IPS-18a (cell line): ENCODE data around the gene FBXO27.
"Not testable (repeated sequence)": the region's sequence is repeated elsewhere in the genome, so short reads cannot be mapped to it uniquely, and the experiment has no call there.

Experiments used
- H3K27ac ChIP-seq: one replicate; pipeline ENCODE4 v1.5.1; 2013; ENCODE audit warnings: low read length
- H3K27me3 ChIP-seq: one replicate; pipeline ENCODE4 v1.6.1; 2013; ENCODE audit warnings: mild to moderate bottlenecking, low read length; ENCODE audit not compliant: control insufficient read depth, insufficient read depth
- H3K36me3 ChIP-seq: one replicate; pipeline ENCODE4 v1.6.1; 2013; ENCODE audit warnings: low read depth, low read length; ENCODE audit not compliant: control insufficient read depth
- H3K4me1 ChIP-seq: one replicate; pipeline ENCODE4 v1.6.1; 2013; ENCODE audit warnings: low read depth, low read length; ENCODE audit not compliant: control insufficient read depth
- H3K4me3 ChIP-seq: one replicate; pipeline ENCODE4 v1.5.1; 2013; ENCODE audit warnings: low read length
- H3K9ac ChIP-seq: one replicate; pipeline ENCODE4 v1.6.1; 2013; ENCODE audit warnings: mild to moderate bottlenecking, low read length, moderate library complexity
- H3K9me3 ChIP-seq: one replicate; pipeline ENCODE4 v1.6.1; 2013; ENCODE audit warnings: low read depth, low read length; ENCODE audit not compliant: control insufficient read depth

FBXO27 gene, protein sequence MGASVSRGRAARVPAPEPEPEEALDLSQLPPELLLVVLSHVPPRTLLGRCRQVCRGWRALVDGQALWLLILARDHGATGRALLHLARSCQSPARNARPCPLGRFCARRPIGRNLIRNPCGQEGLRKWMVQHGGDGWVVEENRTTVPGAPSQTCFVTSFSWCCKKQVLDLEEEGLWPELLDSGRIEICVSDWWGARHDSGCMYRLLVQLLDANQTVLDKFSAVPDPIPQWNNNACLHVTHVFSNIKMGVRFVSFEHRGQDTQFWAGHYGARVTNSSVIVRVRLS

DNA sequence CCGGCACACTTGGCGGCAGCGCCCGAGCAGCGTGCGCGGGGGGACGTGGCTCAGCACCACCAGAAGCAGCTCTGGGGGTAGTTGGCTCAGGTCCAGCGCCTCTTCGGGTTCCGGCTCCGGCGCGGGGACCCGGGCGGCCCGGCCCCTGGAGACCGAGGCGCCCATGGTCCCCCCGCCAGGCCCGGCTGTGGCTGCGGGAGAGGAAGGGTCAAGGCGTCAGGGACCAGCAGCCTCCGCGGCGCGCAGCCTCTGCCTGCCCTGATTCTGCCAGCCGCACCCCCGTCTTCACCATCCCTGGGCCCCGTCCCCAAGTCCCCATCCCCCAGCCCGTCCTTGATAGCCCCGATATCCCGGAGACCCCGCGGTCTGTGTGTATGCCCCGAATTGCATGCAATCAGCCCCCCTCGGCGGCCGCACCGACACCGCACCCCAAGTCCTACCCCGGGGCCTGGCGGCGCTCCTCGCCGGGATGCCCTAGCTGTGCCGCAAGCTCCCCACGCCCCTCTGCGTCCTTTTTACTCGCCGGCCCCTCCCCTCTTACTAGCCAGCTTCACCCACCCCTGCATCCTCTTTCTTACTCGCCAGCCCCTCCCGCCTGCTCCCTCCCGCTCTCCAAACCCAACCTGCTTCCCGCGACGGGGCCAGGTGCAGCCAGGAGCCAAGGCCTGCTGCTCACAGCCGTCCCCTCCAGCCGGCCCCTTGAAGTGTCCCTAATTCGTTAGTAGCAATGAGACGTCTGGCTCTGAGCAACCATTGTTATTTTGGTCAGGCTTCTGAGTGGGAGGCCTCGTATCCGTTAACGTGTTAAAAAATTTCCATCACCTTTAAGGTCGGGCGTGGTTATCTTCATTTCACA, at the start of gene FBXO27:
FBXO27 (minus strand) TSS at position 487 of the 856 bp plus-strand sequence; CDS start at position 165, 322 bp downstream.
- H3K36me3 ChIP-seq = peaks cover 6% of the 10 kb centered on the region
- peak within 1 kb of the TSS; percentile 71 for H3K4me3 ChIP-seq
- H3K9ac ChIP-seq = peak within 1 kb of the TSS; percentile 22
- peaks cover 9% of the 10 kb centered on the region for H3K4me1 ChIP-seq
- no peak within 1 kb of the TSS for H3K27ac ChIP-seq
- H3K9me3 ChIP-seq = no peaks in the 10 kb centered on the region
- H3K27me3 ChIP-seq = no peaks in the 10 kb centered on the region

GRCh38 chr19:39080431-39080830, 48.1 kb upstream of the FBXO27 start:
- H3K27me3 ChIP-seq = peaks cover 33% of the 10 kb centered on the region
- peaks cover 8% of the 10 kb centered on the region for H3K4me1 ChIP-seq
- H3K36me3 ChIP-seq = no peaks in the 10 kb centered on the region
- H3K9ac ChIP-seq = no peak overlapping the region
- no peak overlapping the region for H3K4me3 ChIP-seq
- no peaks in the 10 kb centered on the region for H3K9me3 ChIP-seq
- H3K27ac ChIP-seq = no peak overlapping the region

GRCh38 chr19:39078436-39079200, 46.3 kb upstream of the FBXO27 start:
- Histone ChIP-seq H3K4me1 (peaks cover 8% of the 10 kb centered on the region), H3K27ac (no peak overlapping the region), H3K36me3 (no peaks in the 10 kb centered on the region), H3K9me3 (no peaks in the 10 kb centered on the region), H3K27me3 (peaks cover 16% of the 10 kb centered on the region), H3K4me3 (no peak overlapping the region), H3K9ac (no peak overlapping the region)

DNA sequence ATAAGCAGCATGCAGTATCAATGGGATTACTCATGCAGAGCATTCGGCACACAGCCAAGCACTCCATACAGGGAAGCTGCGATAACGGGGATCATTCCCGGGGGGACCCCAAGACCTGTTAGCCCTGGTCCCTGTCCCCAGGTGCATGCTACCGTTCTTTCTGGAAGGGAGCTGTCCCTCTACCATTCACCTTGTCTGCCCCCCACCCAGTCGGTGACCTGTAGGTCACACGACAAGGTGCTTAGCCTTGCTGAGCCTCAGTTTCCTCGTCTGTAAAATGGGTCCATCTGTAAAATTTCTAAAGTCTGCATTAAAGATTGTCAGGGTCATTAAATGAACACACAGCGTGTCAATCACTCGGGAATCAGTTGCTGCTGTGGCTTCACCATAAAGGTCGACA, 45.0 kb upstream of the FBXO27 start:
- Histone ChIP-seq H3K4me1 (no peaks in the 10 kb centered on the region), H3K27me3 (peaks cover 3% of the 10 kb centered on the region), H3K36me3 (no peaks in the 10 kb centered on the region), H3K4me3 (no peak overlapping the region), H3K27ac (no peak overlapping the region), H3K9me3 (no peaks in the 10 kb centered on the region), H3K9ac (no peak overlapping the region)

DNA sequence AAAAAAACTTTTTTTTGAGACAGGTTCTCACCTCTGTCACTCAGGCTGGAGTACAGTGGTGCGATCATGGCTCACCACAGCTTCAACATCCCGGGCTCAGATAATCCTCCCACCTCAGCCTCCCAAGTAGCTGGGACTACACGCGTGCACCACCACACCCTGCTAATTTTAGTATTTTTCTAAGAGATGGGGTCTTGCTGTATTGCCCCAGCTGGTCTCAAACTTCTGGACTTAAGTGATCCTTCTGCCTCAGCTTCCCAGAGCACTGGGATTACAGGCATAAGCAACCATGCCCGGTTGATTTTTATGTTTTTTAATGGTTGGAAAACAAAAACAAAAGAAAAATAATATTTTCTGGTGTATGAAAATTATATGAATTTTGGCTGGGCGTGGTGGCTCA, 42.6 kb upstream of the FBXO27 start:
- no peaks in the 10 kb centered on the region for H3K4me1 ChIP-seq
- no peak overlapping the region for H3K9ac ChIP-seq
- no peaks in the 10 kb centered on the region for H3K36me3 ChIP-seq
- no peak overlapping the region for H3K4me3 ChIP-seq
- no peak overlapping the region for H3K27ac ChIP-seq
- no peaks in the 10 kb centered on the region for H3K27me3 ChIP-seq
- no peaks in the 10 kb centered on the region for H3K9me3 ChIP-seq

DNA sequence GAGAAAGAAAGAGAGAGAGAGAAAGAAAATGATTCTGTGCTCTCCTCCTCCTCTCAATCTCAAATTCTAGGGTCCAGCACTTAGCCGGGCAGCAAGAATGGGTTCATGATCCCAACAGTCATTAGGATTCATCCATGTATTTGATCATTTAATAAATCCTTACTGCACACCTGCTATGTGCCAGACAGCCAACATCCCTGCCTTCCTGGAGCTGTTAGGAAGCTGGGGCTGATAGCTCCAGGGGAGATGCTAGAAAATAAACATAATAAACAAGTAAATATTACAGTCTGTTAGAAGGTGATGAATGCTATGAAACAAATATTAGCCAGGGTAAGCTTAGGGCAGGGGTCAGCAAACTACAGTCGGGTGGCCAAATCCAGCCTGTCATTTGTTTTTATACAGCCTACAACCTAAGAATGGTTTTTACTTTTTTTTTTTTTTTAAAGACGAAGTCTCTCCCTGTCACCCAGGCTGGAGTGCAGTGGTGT, 41.9 kb upstream of the FBXO27 start:
- no peaks in the 10 kb centered on the region for H3K4me1 ChIP-seq
- H3K9ac ChIP-seq = no peak overlapping the region
- H3K36me3 ChIP-seq = no peaks in the 10 kb centered on the region
- H3K27me3 ChIP-seq = no peaks in the 10 kb centered on the region
- H3K9me3 ChIP-seq = no peaks in the 10 kb centered on the region
- H3K27ac ChIP-seq = no peak overlapping the region
- H3K4me3 ChIP-seq = no peak overlapping the region

DNA sequence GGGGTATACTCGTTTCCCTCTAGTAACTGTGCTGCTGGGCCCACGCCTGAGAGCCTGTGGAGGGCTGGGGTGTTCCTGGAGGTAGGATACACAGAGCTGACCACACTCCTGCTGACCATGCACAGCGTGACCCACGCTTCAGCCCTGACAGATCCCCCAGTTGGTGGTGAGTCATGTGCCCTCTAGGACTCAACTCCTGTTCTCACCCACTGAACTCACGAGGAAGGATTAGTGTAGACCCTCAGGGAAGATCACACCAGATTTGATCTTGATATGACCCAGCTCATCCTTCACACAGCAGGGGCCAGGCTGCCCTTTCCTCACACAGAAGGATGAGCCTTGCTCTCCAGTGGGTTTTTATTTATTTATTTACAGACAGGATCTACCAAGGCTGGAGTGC, 38.5 kb upstream of the FBXO27 start:
- Histone ChIP-seq H3K36me3 (no peaks in the 10 kb centered on the region), H3K4me3 (no peak overlapping the region), H3K27ac (no peak overlapping the region), H3K4me1 (no peaks in the 10 kb centered on the region), H3K9me3 (no peaks in the 10 kb centered on the region), H3K27me3 (no peaks in the 10 kb centered on the region), H3K9ac (no peak overlapping the region)

GRCh38 chr19:39068259-39068658, 35.9 kb upstream of the FBXO27 start:
- not testable (repeated sequence) for H3K4me1 ChIP-seq, H3K27ac ChIP-seq, H3K36me3 ChIP-seq, H3K4me3 ChIP-seq, H3K9ac ChIP-seq, H3K27me3 ChIP-seq, H3K9me3 ChIP-seq

GRCh38 chr19:39067104-39067503, 34.8 kb upstream of the FBXO27 start:
- H3K4me1 ChIP-seq = no peaks in the 10 kb centered on the region
- no peak overlapping the region for H3K27ac ChIP-seq
- no peaks in the 10 kb centered on the region for H3K9me3 ChIP-seq
- no peaks in the 10 kb centered on the region for H3K27me3 ChIP-seq
- no peak overlapping the region for H3K4me3 ChIP-seq
- H3K36me3 ChIP-seq = no peaks in the 10 kb centered on the region
- no peak overlapping the region for H3K9ac ChIP-seq

DNA sequence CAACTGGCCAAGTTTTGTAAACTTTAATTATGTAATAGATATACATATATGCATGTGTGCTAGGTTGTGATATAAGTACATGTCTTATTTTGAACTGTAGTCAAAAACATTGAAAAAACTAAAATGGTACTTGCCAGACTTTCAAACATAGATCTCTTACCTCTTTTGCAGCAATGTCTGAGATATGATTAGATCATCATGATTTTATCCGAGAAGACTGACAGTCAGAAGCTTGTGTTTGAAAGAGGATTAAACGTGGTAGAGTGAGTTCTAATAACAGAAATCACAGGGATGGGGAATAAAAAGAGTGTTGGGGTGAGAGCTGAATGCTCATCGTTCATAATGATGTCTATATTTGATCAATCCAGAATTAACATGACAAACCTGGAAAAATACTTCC, 33.6 kb upstream of the FBXO27 start:
- no peaks in the 10 kb centered on the region for H3K4me1 ChIP-seq
- no peak overlapping the region for H3K27ac ChIP-seq
- H3K9ac ChIP-seq = no peak overlapping the region
- no peaks in the 10 kb centered on the region for H3K9me3 ChIP-seq
- no peaks in the 10 kb centered on the region for H3K27me3 ChIP-seq
- H3K36me3 ChIP-seq = no peaks in the 10 kb centered on the region
- no peak overlapping the region for H3K4me3 ChIP-seq

DNA sequence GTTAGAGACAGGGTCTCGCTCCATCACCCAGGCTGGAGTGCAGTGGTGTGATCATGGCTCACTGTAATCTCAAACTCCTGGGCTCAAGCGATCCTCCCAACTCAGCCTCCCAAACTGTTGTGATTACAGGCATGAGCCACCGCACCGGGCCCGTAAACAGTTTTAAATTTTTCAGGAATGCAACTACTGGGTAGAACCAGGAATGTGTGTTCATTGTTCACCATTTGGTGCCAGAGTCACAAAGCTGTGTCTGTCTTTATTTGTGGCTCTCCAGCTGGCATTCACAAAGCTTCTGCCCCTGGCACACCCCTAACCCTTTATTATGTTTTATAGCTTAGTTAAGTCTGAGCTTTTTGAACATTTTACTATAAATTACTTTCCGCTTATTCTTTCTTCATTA, 32.1 kb upstream of the FBXO27 start:
- Histone ChIP-seq H3K9me3 (no peaks in the 10 kb centered on the region), H3K27me3 (no peaks in the 10 kb centered on the region), H3K4me1 (no peaks in the 10 kb centered on the region), H3K4me3 (no peak overlapping the region), H3K36me3 (no peaks in the 10 kb centered on the region), H3K9ac (no peak overlapping the region), H3K27ac (no peak overlapping the region)
